ENCODE results near the gene FBXW5. TPM values are rescaled to one million over a fixed set of nuclear protein-coding genes. Genes with fewer than 3 reads are reported as not detected.

FBXW5 gene
- total RNA-seq, 2 donors from 2014 or later: 156 to 161 TPM

- Histone ChIP-seq H3K36me3 (replicated peaks in 1 of 2; ENCODE audit: insufficient read depth in 1 of 2, low read depth in 2 of 2) (peaks cover 0 to 22% of the 10 kb centered on the region in 2 donors), H3K4me1 (no peaks in the 10 kb centered on the region), H3K27ac (no peak overlapping the region), H3K4me3 (no peak overlapping the region), H3K9me3 (no peaks in the 10 kb centered on the region), H3K27me3 (no peaks in the 10 kb centered on the region)
- DNase-seq: no peak
- 87 to 90% methylated on average over 17 to 21 of the region's 21 CpGs for WGBS, 2 donors
- no peak for TF ChIP-seq POLR2A (IDR thresholded peaks at IDR 0.05)
- no peak for TF ChIP-seq CTCF (IDR thresholded peaks at IDR 0.05)
- ATAC-seq: no peak
- intact Hi-C loops (cut with DNase I): no loop called here
Measured at GRCh38 chr9:136915632-136916329, 28.8 kb downstream of the FBXW5 start.

- Histone ChIP-seq H3K36me3 (replicated peaks in 1 of 2; ENCODE audit: insufficient read depth in 1 of 2, low read depth in 2 of 2) (peaks cover 0 to 17% of the 10 kb centered on the region in 2 donors), H3K4me1 (no peaks in the 10 kb centered on the region), H3K4me3 (no peak overlapping the region), H3K9me3 (no peaks in the 10 kb centered on the region), H3K27me3 (no peaks in the 10 kb centered on the region), H3K27ac (no peak overlapping the region)
- 83 to 90% methylated on average over 12 to 15 of the region's 17 CpGs for WGBS, 2 donors
- ATAC-seq: no peak
- DNase-seq: no peak
- no peak for TF ChIP-seq POLR2A (IDR thresholded peaks at IDR 0.05)
- TF ChIP-seq CTCF (IDR thresholded peaks at IDR 0.05): no peak
- intact Hi-C loops (cut with DNase I): no loop called here
Measured at GRCh38 chr9:136913701-136914438, 30.7 kb downstream of the FBXW5 start.

GRCh38 chr9:136910901-136911245, 33.7 kb downstream of the FBXW5 start:
- H3K27ac ChIP-seq: no peak overlapping the region
- 85 to 100% methylated on average over 7 to 12 of the region's 12 CpGs for WGBS, 2 donors

GRCh38 chr9:136910197-136910900, 34.2 kb downstream of the FBXW5 start:
- peaks cover 0 to 10% of the 10 kb centered on the region in 2 donors for H3K36me3 ChIP-seq (replicated peaks in 1 of 2; ENCODE audit: insufficient read depth in 1 of 2, low read depth in 2 of 2)
- no peaks in the 10 kb centered on the region for H3K4me1 ChIP-seq
- intact Hi-C loops (cut with DNase I): no loop called here
- WGBS, 2 donors: 84 to 89% methylated on average over 11 to 12 of the region's 12 CpGs
- DNase-seq: no peak
- no peaks in the 10 kb centered on the region for H3K27me3 ChIP-seq
- no peak for ATAC-seq
- no peak overlapping the region for H3K27ac ChIP-seq
- H3K9me3 ChIP-seq: no peaks in the 10 kb centered on the region
- no peak overlapping the region for H3K4me3 ChIP-seq
- TF ChIP-seq CTCF (IDR thresholded peaks at IDR 0.05): no peak
- no peak for TF ChIP-seq POLR2A (IDR thresholded peaks at IDR 0.05)

More at GRCh38 chr9:136910901-136911245, 33.7 kb downstream of the FBXW5 start:
- Histone ChIP-seq H3K36me3 (replicated peaks in 1 of 2; ENCODE audit: insufficient read depth in 1 of 2, low read depth in 2 of 2) (peaks cover 0 to 10% of the 10 kb centered on the region in 2 donors), H3K9me3 (no peaks in the 10 kb centered on the region), H3K4me3 (no peak overlapping the region), H3K4me1 (no peaks in the 10 kb centered on the region), H3K27me3 (no peaks in the 10 kb centered on the region)
- TF ChIP-seq POLR2A (IDR thresholded peaks at IDR 0.05): no peak
- no peak for TF ChIP-seq CTCF (IDR thresholded peaks at IDR 0.05)
- ATAC-seq: no peak
- no peak for DNase-seq
- intact Hi-C loops (cut with DNase I): no loop called here
